Astrocyte of the cerebellum (primary cell): Measurements from ENCODE around the gene DGKI.

Source experiments
- DNase-seq: peaks from one replicate; pipeline ENCODE4 v3.0.0-alpha.2; 2011; ENCODE audit warnings: low read depth
- H3K4me3 ChIP-seq: 2 replicates; pipeline ENCODE4 v1.5.1; 2011; ENCODE audit warnings: mild to moderate bottlenecking, low read depth, low read length, moderate library complexity
- in situ Hi-C: cut with HindIII; loops from 2 replicates; pipeline ENCODE4 v1.10.0; 2017; ENCODE audit warnings: low sequenced_read_pairs
- TF ChIP-seq, protein P1 (sequence below): IDR thresholded peaks from 2 replicates; pipeline ENCODE4 v1.5.1; 2012; ENCODE audit warnings: low read length, low read depth, moderate library complexity, mild to moderate bottlenecking; ENCODE audit errors: missing control alignments

Gene DGKI

DNA sequence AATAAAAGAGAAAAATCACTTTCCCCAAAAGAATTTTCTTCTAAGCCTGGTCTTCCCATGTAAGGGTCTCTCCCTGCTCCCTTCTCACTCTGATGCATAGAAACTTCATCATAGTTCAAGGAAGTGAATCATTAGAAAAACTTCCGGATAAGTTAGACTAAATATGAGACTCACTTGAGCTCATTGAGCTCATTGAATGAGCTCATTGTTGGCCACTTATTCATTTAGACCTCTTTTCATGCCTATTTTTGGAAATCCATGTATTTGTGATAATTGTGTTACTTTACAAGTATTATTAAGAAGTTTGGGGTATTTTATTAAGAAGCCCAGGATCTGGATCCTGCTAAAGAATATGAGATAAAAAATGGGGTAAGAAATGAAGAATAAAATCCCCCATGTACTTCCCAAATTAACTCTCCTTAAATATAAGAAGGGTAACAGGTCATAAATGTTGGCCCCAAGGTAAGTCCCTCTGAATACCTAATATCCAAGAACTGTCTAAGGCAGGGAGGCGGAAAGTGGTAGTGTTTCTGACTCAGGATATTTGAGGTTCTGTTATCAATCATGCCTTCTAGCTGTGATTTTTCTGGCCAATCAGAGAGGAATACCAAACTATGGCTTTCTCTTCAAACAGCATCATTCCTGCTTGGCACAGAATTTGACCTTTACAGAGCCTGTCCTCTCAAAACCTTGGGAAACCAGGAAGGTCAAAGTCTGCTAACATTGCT, 266.7 kb downstream of the DGKI start:
- in situ Hi-C loops = no loop called here
- H3K4me3 ChIP-seq = no peak overlapping the region
- peak; percentile 48 for DNase-seq
- TF ChIP-seq, protein P1, sequence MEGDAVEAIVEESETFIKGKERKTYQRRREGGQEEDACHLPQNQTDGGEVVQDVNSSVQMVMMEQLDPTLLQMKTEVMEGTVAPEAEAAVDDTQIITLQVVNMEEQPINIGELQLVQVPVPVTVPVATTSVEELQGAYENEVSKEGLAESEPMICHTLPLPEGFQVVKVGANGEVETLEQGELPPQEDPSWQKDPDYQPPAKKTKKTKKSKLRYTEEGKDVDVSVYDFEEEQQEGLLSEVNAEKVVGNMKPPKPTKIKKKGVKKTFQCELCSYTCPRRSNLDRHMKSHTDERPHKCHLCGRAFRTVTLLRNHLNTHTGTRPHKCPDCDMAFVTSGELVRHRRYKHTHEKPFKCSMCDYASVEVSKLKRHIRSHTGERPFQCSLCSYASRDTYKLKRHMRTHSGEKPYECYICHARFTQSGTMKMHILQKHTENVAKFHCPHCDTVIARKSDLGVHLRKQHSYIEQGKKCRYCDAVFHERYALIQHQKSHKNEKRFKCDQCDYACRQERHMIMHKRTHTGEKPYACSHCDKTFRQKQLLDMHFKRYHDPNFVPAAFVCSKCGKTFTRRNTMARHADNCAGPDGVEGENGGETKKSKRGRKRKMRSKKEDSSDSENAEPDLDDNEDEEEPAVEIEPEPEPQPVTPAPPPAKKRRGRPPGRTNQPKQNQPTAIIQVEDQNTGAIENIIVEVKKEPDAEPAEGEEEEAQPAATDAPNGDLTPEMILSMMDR = no peak

DNA sequence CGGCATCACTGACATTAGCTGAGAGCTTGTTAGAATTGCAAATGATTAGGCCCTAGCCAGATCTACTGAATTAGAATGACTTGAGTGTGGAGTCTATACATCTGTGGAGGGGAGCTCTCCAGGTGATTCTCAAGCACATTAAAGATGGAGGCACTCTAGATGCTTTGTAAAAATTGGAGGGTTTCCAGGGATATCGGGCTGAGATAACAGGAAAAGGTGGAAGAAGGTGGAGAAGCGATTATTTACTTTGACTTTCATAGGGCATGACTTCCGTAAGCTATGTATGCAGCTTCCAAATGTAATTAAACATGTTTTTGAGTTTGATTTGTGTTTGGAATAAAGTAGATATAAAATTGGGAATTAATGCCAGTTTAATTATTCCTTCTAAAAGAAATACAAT, 268.2 kb downstream of the DGKI start:
- H3K4me3 ChIP-seq = no peak overlapping the region
- in situ Hi-C loops = no loop called here
- TF ChIP-seq, protein P1 = no peak
- no peak for DNase-seq

DNA sequence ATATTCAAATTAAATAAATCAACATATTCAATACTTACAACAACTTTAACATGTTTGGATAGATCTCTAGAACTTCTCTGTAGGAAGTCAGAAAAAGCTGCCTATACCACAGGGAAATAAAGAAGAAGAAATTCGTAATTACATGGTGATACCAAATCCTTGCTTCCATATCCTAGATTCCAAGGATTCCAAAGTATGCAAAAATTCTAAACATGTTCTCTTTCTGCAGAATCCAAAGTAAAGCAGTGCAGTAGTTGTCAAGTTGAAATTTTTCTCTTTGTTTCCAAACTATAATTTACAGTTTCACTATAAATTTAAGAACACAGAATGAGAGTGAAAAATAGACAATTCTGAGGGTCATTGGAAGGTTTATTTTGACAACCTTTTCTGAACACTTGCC, 269.6 kb downstream of the DGKI start:
- H3K4me3 ChIP-seq = no peak overlapping the region
- TF ChIP-seq, protein P1 = no peak
- in situ Hi-C loops = no loop called here
- no peak for DNase-seq

DNA sequence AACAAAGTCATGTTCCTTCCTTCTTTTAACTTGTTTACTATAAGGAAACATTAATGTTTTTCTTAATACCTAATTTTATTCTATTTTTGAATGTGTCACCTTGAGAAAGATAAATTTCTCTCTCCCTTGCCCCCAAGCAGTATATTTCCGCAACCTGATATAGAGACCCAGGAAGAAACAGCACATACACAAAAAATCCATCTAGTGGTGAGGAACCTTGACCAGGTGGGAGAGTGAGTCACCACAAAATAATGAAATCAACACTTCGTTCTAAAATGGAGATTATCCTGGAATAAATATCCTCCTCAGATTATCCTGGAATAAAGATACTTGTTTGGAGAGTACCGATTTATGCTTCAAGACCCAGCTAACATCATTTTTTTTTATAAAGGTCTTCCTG, 270.3 kb downstream of the DGKI start:
- in situ Hi-C loops = no loop called here
- no peak for DNase-seq
- H3K4me3 ChIP-seq = no peak overlapping the region
- TF ChIP-seq, protein P1 = no peak

DNA sequence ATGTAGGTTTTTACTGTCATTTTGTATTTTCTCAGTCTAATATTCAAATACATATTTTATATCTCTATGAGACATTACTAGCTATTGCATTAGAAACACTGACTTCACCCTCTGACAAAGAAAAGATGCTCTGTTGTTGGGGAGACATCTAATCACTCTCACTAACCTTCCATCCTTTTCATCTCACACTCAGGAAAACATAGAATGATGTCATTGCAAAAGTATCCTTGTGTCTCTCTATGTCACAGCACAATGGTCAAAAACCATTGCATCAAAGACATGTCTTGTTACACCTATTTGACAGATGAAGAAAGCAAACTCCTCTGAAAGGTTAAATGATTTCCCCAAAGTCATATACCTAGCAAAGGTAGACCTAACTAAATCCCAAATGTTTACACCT, 272.0 kb downstream of the DGKI start:
- H3K4me3 ChIP-seq = no peak overlapping the region
- no peak for DNase-seq
- in situ Hi-C loops = no loop called here
- TF ChIP-seq, protein P1 = no peak

DNA sequence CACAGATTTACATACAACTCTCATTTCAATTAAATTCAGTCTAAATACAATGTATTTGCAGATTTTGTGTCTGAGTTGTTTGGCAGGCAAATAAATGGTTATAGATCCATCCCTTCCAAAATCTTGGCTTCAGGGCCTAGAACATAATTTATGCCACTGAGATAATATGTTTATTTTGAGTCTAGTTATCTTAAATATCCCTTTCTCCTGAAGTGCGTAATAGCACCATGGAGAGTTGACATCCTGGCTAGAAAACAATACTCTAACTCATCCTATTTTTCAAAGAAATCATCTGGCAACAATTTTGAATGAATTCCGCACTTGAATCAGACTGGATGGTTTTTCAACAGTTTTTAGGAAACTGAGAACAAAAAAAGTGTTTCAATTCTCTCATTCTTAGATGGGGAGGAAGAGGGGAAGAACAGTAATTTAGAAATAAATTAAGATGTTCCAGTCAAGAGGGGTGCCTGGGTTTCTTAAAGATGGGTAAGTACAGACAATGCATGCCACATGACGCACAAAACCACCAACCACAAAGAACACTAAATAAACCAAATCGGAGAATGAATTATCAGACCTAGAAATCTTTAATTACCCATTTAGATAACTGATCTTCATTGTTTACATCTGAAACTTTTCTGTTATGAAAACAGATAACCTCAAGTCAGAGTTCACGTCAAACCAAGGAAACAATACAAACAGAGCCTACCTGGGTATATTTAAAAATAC, 274.6 kb downstream of the DGKI start:
- DNase-seq = no peak
- in situ Hi-C loops = no loop called here
- TF ChIP-seq, protein P1 = no peak
- H3K4me3 ChIP-seq = no peak overlapping the region
